Prostate gland (tissue), 2 donors: ENCODE measurements around the gene ADD3. TPM values are rescaled to one million over a fixed set of nuclear protein-coding genes. Genes with fewer than 3 reads are reported as not detected.
"Not testable (repeated sequence)": the region's sequence is repeated elsewhere in the genome, so short reads cannot be mapped to it uniquely, and the experiment has no call there.

ENCODE experiments used
- DNase-seq: peaks from one replicate; pipeline ENCODE4 v3.0.0-alpha.2; 2019; ENCODE audit warnings: low spot score
- H3K27ac ChIP-seq, 2 donors: fragments of 200-600 bp; sonication (generic); 2 replicates each; pipeline ENCODE4 v1.5.1; 2017 to 2019
- H3K27me3 ChIP-seq: fragments of 200-600 bp; sonication (generic); replicated peaks from 2 replicates; pipeline ENCODE4 v1.5.1; 2019; ENCODE audit not compliant: insufficient read depth
- H3K36me3 ChIP-seq, 2 donors: fragments of 200-600 bp; sonication (generic); 1 replicate in 1 of 2; 2 replicates in 1 of 2; pipeline versions ENCODE4 v1.5.1 to v1.8.1; 2017 to 2019
- H3K4me1 ChIP-seq: fragments of 200-600 bp; sonication (generic); replicated peaks from 2 replicates; pipeline ENCODE4 v1.5.1; 2019
- H3K4me3 ChIP-seq, 2 donors: fragments of 200-600 bp; sonication (generic); 2 replicates each; pipeline ENCODE4 v1.5.1; 2017 to 2019
- H3K9me3 ChIP-seq: fragments of 200-600 bp; sonication (generic); 2 replicates; pipeline ENCODE4 v1.5.1; 2017
- POLR2A ChIP-seq: fragments of 450-650 bp; IDR thresholded peaks from one replicate; pipeline ENCODE4 v1.6.1; 2016; ENCODE audit warnings: antibody characterized with exemption, mild to moderate bottlenecking
- POLR2AphosphoS5 ChIP-seq: sonication (generic); formaldehyde crosslinking; IDR thresholded peaks from one replicate; pipeline ENCODE4 v1.6.1; 2017; ENCODE audit warnings: antibody characterized with exemption
- WGBS: methylation state at CpG from one replicate; pipeline ENCODE4 v1.1.5; 2018; 5-methylcytosine and 5-hydroxymethylcytosine counted together
- intact Hi-C: fragments of 100-400 bp; cut with DNase I; formaldehyde crosslinking; loops from one replicate; pipeline ENCODE4 v1.14.2; 2022
- total RNA-seq, 2 donors: library from RNA; depleted of rRNA; stranded (reverse); fragments of >200 nt; gene quantifications; one replicate each; pipeline ENCODE4 v1.1.0, GENCODE V29; 2016
- TF ChIP-seq, protein P1 (sequence below), 4 experiments: fragments of 200-600 bp in 2 of 4; fragments of 450-650 bp in 2 of 4; sonication (generic) in 2 of 4; IDR thresholded peaks; 1 replicate in 3 of 4; 2 replicates in 1 of 4; pipeline ENCODE4 v1.5.1; 2016 to 2019; ENCODE audit warnings: antibody characterized with exemption in 4 of 4, mild to moderate bottlenecking in 2 of 4, moderate library complexity in 2 of 4

ADD3 gene
- total RNA-seq, 2 donors from 2014 or later, result 76.4 to 127 TPM

DNA sequence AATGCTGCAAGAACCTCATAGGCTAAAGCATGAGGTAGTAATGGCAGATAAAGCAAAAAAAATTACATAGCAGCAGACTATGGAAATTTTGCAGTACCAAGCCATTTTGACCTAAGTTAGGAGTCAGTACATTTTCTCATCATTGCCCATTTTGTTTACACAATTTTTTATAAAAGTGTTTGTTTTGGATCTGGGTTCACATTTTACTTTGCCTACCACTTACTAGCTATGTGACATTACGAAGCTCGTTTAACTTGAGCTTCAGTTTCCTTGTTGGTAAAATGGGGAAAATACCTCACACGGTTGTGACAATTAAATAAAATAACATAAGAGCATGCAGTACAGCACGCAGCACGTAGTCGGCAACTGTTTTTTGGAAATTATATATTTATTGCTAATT lies 99.6 kb downstream of the ADD3 start:
- Histone ChIP-seq H3K4me3 (no peak overlapping the region), H3K4me1 (no peaks in the 10 kb centered on the region), H3K27me3 (no peaks in the 10 kb centered on the region), H3K27ac (no peak overlapping the region), H3K9me3 (no peaks in the 10 kb centered on the region), H3K36me3 (no peaks in the 10 kb centered on the region)
- WGBS, result 75% methylated on average over 6 of the region's 6 CpGs
- intact Hi-C loops, result no loop called here
- no peak for DNase-seq
- TF ChIP-seq POLR2AphosphoS5 (no peak), POLR2A (no peak)
- TF ChIP-seq, protein P1, sequence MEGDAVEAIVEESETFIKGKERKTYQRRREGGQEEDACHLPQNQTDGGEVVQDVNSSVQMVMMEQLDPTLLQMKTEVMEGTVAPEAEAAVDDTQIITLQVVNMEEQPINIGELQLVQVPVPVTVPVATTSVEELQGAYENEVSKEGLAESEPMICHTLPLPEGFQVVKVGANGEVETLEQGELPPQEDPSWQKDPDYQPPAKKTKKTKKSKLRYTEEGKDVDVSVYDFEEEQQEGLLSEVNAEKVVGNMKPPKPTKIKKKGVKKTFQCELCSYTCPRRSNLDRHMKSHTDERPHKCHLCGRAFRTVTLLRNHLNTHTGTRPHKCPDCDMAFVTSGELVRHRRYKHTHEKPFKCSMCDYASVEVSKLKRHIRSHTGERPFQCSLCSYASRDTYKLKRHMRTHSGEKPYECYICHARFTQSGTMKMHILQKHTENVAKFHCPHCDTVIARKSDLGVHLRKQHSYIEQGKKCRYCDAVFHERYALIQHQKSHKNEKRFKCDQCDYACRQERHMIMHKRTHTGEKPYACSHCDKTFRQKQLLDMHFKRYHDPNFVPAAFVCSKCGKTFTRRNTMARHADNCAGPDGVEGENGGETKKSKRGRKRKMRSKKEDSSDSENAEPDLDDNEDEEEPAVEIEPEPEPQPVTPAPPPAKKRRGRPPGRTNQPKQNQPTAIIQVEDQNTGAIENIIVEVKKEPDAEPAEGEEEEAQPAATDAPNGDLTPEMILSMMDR (IDR thresholded peaks at IDR 0.05), result no peak

GRCh38 chr10:110107887-110108286 lies 100.1 kb downstream of the ADD3 start:
- TF ChIP-seq, protein P1 (IDR thresholded peaks at IDR 0.05), result no peak
- no peak for TF ChIP-seq POLR2A
- TF ChIP-seq POLR2AphosphoS5, result no peak
- H3K27me3 ChIP-seq, result no peaks in the 10 kb centered on the region
- no peaks in the 10 kb centered on the region for H3K4me1 ChIP-seq
- H3K27ac ChIP-seq, result no peak overlapping the region
- DNase-seq, result no peak
- H3K36me3 ChIP-seq, result no peaks in the 10 kb centered on the region
- no peak overlapping the region for H3K4me3 ChIP-seq
- intact Hi-C loops, result no loop called here
- no peaks in the 10 kb centered on the region for H3K9me3 ChIP-seq

GRCh38 chr10:110109511-110109910 lies 101.7 kb downstream of the ADD3 start:
- Histone ChIP-seq H3K36me3 (no peaks in the 10 kb centered on the region), H3K27ac (no peak overlapping the region), H3K9me3 (no peaks in the 10 kb centered on the region), H3K27me3 (no peaks in the 10 kb centered on the region), H3K4me3 (no peak overlapping the region), H3K4me1 (no peaks in the 10 kb centered on the region)
- intact Hi-C loops, result no loop called here
- TF ChIP-seq POLR2AphosphoS5 (no peak), POLR2A (no peak)
- TF ChIP-seq, protein P1 (IDR thresholded peaks at IDR 0.05), result no peak
- no peak for DNase-seq

DNA sequence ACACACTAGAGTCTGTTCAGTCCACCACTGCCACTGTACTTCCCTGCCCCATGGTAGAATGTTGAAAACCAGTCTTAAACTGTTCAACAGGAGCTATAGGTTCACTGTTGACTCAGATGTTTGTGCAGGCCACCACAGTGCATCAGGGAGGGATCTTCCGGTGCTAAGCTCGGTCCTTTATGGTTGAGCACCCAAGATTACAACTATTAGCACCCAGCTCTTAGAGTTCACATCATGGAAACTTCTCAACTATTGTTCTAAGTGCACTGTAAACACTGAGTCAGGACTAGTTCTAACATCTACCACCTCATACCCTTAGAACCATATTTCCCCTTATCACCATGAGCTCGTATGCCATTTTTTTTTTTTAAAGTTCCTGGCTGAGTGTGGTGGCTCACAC lies 102.6 kb downstream of the ADD3 start:
- H3K27me3 ChIP-seq, result no peaks in the 10 kb centered on the region
- intact Hi-C loops, result no loop called here
- 98% methylated on average over 3 of the region's 3 CpGs for WGBS
- TF ChIP-seq POLR2A, result no peak
- TF ChIP-seq POLR2AphosphoS5, result no peak
- TF ChIP-seq, protein P1 (IDR thresholded peaks at IDR 0.05), result no peak
- H3K9me3 ChIP-seq, result no peaks in the 10 kb centered on the region
- H3K4me1 ChIP-seq, result no peaks in the 10 kb centered on the region
- H3K27ac ChIP-seq, result no peak overlapping the region
- no peaks in the 10 kb centered on the region for H3K36me3 ChIP-seq
- no peak for DNase-seq
- no peak overlapping the region for H3K4me3 ChIP-seq

DNA sequence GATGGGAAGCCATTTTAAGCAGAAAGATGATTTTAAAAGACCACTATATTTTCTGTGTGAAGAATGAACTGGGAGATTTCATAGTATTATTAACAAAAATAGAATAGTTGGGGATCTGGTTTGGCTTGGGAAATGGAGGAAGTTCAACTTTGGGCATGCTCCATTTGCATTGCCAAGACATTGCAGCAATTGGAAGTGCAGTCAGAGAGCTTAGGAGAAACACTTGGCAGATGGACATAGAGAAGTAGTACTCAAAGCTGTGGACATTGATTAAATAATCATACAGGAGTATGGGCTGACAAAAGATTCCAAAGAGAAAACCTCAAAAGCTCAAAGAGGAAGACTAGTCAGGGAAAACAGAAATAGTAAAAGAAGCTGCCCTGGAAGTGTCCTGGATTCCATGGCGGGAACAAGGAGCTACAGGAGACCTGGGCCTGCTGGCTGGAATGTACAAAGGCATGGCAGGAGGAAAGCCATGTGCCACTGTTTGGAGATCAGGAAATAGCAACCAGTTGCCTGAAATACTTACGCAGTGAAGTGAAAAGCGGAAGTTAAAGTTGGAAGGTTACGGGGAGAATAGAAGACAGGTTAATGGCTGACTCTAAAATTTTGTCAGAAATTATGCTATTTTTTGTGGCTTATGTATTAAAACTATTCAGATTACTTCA lies 106.0 kb downstream of the ADD3 start:
- H3K27me3 ChIP-seq, result no peaks in the 10 kb centered on the region
- no peaks in the 10 kb centered on the region for H3K9me3 ChIP-seq
- no peak for DNase-seq
- intact Hi-C loops, result no loop called here
- 94% methylated on average over 4 of the region's 4 CpGs for WGBS
- no peaks in the 10 kb centered on the region for H3K36me3 ChIP-seq
- H3K27ac ChIP-seq, result no peak overlapping the region
- no peak overlapping the region for H3K4me3 ChIP-seq
- TF ChIP-seq, protein P1 (IDR thresholded peaks at IDR 0.05), result no peak
- TF ChIP-seq POLR2AphosphoS5 (no peak), POLR2A (no peak)
- no peaks in the 10 kb centered on the region for H3K4me1 ChIP-seq

GRCh38 chr10:110114668-110115067 lies 106.9 kb downstream of the ADD3 start:
- H3K27ac ChIP-seq, intact Hi-C loops, DNase-seq, H3K4me3 ChIP-seq, H3K36me3 ChIP-seq, H3K9me3 ChIP-seq, H3K4me1 ChIP-seq, H3K27me3 ChIP-seq: not testable (repeated sequence)
- WGBS, result 93% methylated on average over 2 of the region's 2 CpGs
